SK-N-MC (cell line): Measurements from ENCODE around the gene TICAM1.

Experiments used
- EZH2 ChIP-seq: fragments of 200-600 bp; sonication (generic); IDR thresholded peaks from one replicate; pipeline ENCODE4 v1.6.1; 2017; ENCODE audit warnings: antibody characterized with exemption
- POLR2AphosphoS5 ChIP-seq: IDR thresholded peaks from 2 replicates; pipeline ENCODE4 v1.6.1; 2012; ENCODE audit warnings: mild to moderate bottlenecking, low read depth, low read length, borderline replicate concordance

GRCh38 chr19:4780860-4781259 is 50.7 kb downstream of the TICAM1 start:
- TF ChIP-seq POLR2AphosphoS5 = no peak
- no peak for TF ChIP-seq EZH2
